ENCODE data around the gene DCP1B. TPM values are rescaled to one million over a fixed set of nuclear protein-coding genes. Genes with fewer than 3 reads are reported as not detected.

Gene DCP1B
- total RNA-seq, 8 experiments from 2014 or later: 12.7 to 24.5 (median 15.6) TPM

DNA sequence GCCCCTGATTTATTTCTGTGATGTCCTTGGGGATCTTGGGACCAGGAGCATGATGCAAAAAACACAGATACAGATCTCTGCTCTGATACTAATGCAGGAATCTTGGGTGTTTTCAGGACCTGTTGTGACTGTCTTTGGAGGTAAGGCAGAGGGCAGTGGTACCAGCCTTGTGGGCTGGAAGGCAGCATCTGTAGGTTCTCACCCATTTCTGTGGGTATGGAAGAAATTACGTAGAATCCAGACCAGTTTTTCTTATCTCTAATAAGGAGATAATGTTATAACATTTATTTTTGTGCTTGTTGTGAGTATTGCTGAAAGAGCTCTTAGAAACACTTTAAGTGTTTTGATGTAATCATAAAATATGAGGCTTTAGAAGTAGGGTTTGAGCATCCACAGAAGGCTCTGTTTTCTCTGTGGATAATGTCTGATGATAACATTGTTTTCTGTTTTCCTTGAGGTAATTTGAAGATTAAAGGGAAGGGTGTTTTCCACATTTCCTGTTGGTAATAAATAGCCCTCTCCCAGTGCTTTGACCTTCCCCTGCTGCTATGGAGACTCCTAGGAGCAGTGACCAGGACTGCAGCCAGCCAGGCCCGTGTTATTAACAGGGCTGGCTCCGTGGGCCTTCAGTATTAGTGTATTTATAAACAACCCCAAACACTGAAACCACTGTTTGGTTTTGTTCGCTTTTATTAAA lies 9.4 kb upstream of the DCP1B start:
- peaks cover 40 to 43% of the 10 kb centered on the region in 2 donors for H3K4me1 ChIP-seq (replicated peaks in 1 of 2)
- 0 to 59% (median 29%) methylated on average over 1 to 4 of the region's 4 CpGs for WGBS, 10 experiments
- ATAC-seq (replicated peaks in 6 of 8): peak in 7 of 8 experiments; percentile 70 to 94 (median 76)
- no peak overlapping the region for H3K4me3 ChIP-seq
- in situ Hi-C loops (cut with MboI; ENCODE audit: low pct_unique_long_range_greater_than_20kb in 2 of 9, low sequenced_read_pairs in 9 of 9, unreplicated experiment in 9 of 9): no loop called here
- peak overlapping the region in 1 of 2 donors; percentile 9 for H3K27ac ChIP-seq

- in situ Hi-C loops (cut with MboI; ENCODE audit: low pct_unique_long_range_greater_than_20kb in 2 of 9, low sequenced_read_pairs in 9 of 9, unreplicated experiment in 9 of 9): no loop called here
- WGBS, 10 experiments: 17 to 100% (median 48%) methylated on average over 1 to 2 of the region's 3 CpGs; no CpG with 5 or more reads in 5 of the 10 experiments
- no peak overlapping the region for H3K27ac ChIP-seq
Measured at GRCh38 chr12:2013086-2013485, 8.8 kb upstream of the DCP1B start.

GRCh38 chr12:2011643-2012607 lies 7.7 kb upstream of the DCP1B start:
- peak in 1 of 8 experiments; percentile 19 for ATAC-seq (replicated peaks in 6 of 8)
- WGBS, 10 experiments: 39 to 100% (median 78%) methylated on average over 1 to 7 of the region's 7 CpGs
- in situ Hi-C loops (cut with MboI; ENCODE audit: low pct_unique_long_range_greater_than_20kb in 2 of 9, low sequenced_read_pairs in 9 of 9, unreplicated experiment in 9 of 9): no loop called here
- Histone ChIP-seq H3K4me3 (no peak overlapping the region), H3K27ac (no peak overlapping the region), H3K4me1 (replicated peaks in 1 of 2) (peaks cover 28 to 30% of the 10 kb centered on the region in 2 donors)

More at GRCh38 chr12:2013086-2013485, 8.8 kb upstream of the DCP1B start:
- no peak overlapping the region for H3K4me3 ChIP-seq
- peaks cover 36 to 38% of the 10 kb centered on the region in 2 donors for H3K4me1 ChIP-seq (replicated peaks in 1 of 2)
- peak in 6 of 8 experiments; percentile 24 to 88 (median 72) for ATAC-seq (replicated peaks in 6 of 8)

- H3K4me3 ChIP-seq: no peak overlapping the region
- in situ Hi-C loops (cut with MboI; ENCODE audit: low pct_unique_long_range_greater_than_20kb in 2 of 9, low sequenced_read_pairs in 9 of 9, unreplicated experiment in 9 of 9): no loop called here
- no peak overlapping the region for H3K27ac ChIP-seq
- peaks cover 35 to 39% of the 10 kb centered on the region in 2 donors for H3K4me1 ChIP-seq (replicated peaks in 1 of 2)
- ATAC-seq (replicated peaks in 6 of 8): no peak
- WGBS, 10 experiments: 44 to 100% (median 75%) methylated on average over 1 of the region's 1 CpG; no CpG with 5 or more reads in 2 of the 10 experiments
Measured at GRCh38 chr12:2009623-2010022, 5.4 kb upstream of the DCP1B start.

DNA sequence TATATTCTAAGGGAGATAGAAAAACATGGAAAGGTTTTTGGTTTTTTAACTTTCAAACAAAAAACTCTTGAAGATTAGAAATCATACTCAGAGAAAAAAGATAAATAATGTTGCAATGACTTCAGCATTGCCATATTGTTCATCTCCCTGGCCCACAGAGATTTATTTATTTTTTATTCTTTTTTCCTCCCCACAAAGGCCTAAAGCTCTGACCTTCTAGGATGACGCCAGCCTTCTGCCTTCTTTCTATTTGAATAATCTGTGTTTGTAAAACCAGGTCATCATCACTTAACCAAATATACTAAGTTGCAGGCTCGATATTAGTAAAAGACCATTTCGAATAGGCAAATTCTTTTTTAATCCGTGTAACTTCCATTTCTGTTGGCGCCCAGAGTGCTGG lies 4.4 kb upstream of the DCP1B start:
- in situ Hi-C loops (cut with MboI; ENCODE audit: low pct_unique_long_range_greater_than_20kb in 2 of 9, low sequenced_read_pairs in 9 of 9, unreplicated experiment in 9 of 9): no loop called here
- Histone ChIP-seq H3K4me1 (replicated peaks in 1 of 2) (peaks cover 26 to 30% of the 10 kb centered on the region in 2 donors), H3K27ac (no peak overlapping the region), H3K4me3 (no peak overlapping the region)
- WGBS, 10 experiments: 71 to 100% (median 85%) methylated on average over 2 to 5 of the region's 5 CpGs
- ATAC-seq (replicated peaks in 6 of 8): no peak

- in situ Hi-C loops (cut with MboI; ENCODE audit: low pct_unique_long_range_greater_than_20kb in 2 of 9, low sequenced_read_pairs in 9 of 9, unreplicated experiment in 9 of 9): no loop called here
- H3K4me1 ChIP-seq (replicated peaks in 1 of 2): peaks cover 14 to 23% of the 10 kb centered on the region in 2 donors
- H3K4me3 ChIP-seq: peak overlapping the region; percentile 73 to 98 (median 93)
- ATAC-seq (replicated peaks in 6 of 8): peak in 5 of 8 experiments; percentile 5 to 37 (median 35)
- H3K27ac ChIP-seq: peak overlapping the region; percentile 89 to 94
- 0 to 2% (median 0%) methylated on average over 2 to 10 of the region's 13 CpGs for WGBS, 10 experiments
Measured at GRCh38 chr12:2003676-2004112, 563 bp downstream of the DCP1B start.

DNA sequence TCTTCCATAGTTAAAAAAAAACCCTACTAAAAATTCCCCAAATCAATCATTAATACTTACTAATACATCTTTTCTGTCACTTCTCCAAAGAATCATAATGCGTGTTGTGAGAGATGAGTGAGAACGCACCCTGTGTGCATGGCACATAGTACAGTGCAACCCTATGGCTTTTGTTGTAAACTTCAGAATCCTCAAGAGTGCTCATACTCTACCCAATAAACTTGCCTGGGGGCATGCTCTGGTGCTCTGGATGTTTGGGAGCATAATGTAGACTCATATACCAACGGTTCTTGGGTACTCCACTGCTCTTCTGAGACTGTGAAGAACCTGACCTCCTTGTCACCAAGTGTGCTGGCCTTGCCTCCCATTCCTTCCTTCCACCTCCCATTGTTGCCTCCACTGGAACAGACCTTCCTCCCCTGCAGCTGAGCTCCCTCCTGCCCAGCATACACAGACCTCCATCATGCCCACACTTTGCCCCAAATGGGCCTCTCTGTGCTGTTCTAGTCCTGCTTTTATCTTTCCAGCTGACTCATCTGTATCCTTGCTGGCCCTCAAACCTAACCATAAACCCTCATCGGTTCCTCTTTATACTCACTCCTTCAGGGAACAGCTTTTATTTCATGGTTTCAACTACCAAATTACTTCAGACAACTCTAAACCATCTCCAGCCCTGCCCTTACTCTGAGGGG lies 8.9 kb downstream of the DCP1B start:
- Histone ChIP-seq H3K4me3 (no peak overlapping the region), H3K27ac (no peak overlapping the region), H3K4me1 (replicated peaks in 1 of 2) (peaks cover 7 to 11% of the 10 kb centered on the region in 2 donors)
- WGBS, 10 experiments: 87 to 100% (median 94%) methylated on average over 1 to 4 of the region's 4 CpGs
- in situ Hi-C loops (cut with MboI; ENCODE audit: low pct_unique_long_range_greater_than_20kb in 2 of 9, low sequenced_read_pairs in 9 of 9, unreplicated experiment in 9 of 9): no loop called here
- no peak for ATAC-seq (replicated peaks in 6 of 8)

GRCh38 chr12:1994429-1995143 lies 9.7 kb downstream of the DCP1B start:
- Histone ChIP-seq H3K27ac (no peak overlapping the region), H3K4me1 (replicated peaks in 1 of 2) (peaks cover 7 to 11% of the 10 kb centered on the region in 2 donors), H3K4me3 (no peak overlapping the region)
- ATAC-seq (replicated peaks in 6 of 8): peak in 1 of 8 experiments; percentile 23
- in situ Hi-C loops (cut with MboI; ENCODE audit: low pct_unique_long_range_greater_than_20kb in 2 of 9, low sequenced_read_pairs in 9 of 9, unreplicated experiment in 9 of 9): no loop called here
- 71 to 100% (median 83%) methylated on average over 1 of the region's 1 CpG; no CpG with 5 or more reads in 5 of the 10 experiments for WGBS, 10 experiments

DNA sequence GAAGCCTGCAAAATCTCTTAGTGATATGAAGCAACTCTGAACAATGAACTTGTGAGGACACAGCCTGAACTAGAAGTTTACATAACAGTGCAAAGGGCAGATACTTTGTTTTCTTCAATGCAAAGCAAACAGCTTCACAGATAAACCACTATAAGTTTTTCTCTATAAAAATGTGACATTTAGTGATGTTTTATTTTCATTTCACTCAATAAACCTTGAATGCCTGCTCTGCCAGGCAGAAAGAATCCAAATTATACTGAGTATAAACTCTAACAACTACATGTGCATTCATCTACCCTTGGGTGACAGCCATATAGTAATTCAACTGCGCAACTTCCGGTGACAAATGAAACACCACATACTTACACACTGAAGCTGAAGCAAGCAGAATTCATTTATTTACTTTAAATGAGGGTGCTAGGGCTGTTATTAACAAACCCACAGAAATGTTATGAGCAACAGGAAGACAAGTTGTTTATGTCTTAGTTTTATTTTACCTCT lies 10.3 kb downstream of the DCP1B start:
- ATAC-seq (replicated peaks in 6 of 8): peak in 2 of 8 experiments; percentile 47 to 78
- WGBS, 10 experiments: 0 to 100% (median 78%) methylated on average over 1 to 2 of the region's 2 CpGs; no CpG with 5 or more reads in 2 of the 10 experiments
- Histone ChIP-seq H3K4me3 (no peak overlapping the region), H3K4me1 (replicated peaks in 1 of 2) (peaks cover 7 to 11% of the 10 kb centered on the region in 2 donors), H3K27ac (no peak overlapping the region)
- in situ Hi-C loops (cut with MboI; ENCODE audit: low pct_unique_long_range_greater_than_20kb in 2 of 9, low sequenced_read_pairs in 9 of 9, unreplicated experiment in 9 of 9): no loop called here

GRCh38 chr12:1993341-1993740 lies 10.9 kb downstream of the DCP1B start:
- 0 to 83% (median 60%) methylated on average over 1 to 2 of the region's 2 CpGs; no CpG with 5 or more reads in 3 of the 10 experiments for WGBS, 10 experiments
- Histone ChIP-seq H3K27ac (no peak overlapping the region), H3K4me3 (no peak overlapping the region), H3K4me1 (replicated peaks in 1 of 2) (peaks cover 7 to 11% of the 10 kb centered on the region in 2 donors)
- ATAC-seq (replicated peaks in 6 of 8): peak in 4 of 8 experiments; percentile 24 to 81 (median 65)
- in situ Hi-C loops (cut with MboI; ENCODE audit: low pct_unique_long_range_greater_than_20kb in 2 of 9, low sequenced_read_pairs in 9 of 9, unreplicated experiment in 9 of 9): no loop called here

GRCh38 chr12:1992732-1993131 lies 11.5 kb downstream of the DCP1B start:
- WGBS, 10 experiments: 85 to 100% (median 91%) methylated on average over 1 to 3 of the region's 3 CpGs
- H3K27ac ChIP-seq: no peak overlapping the region

DNA sequence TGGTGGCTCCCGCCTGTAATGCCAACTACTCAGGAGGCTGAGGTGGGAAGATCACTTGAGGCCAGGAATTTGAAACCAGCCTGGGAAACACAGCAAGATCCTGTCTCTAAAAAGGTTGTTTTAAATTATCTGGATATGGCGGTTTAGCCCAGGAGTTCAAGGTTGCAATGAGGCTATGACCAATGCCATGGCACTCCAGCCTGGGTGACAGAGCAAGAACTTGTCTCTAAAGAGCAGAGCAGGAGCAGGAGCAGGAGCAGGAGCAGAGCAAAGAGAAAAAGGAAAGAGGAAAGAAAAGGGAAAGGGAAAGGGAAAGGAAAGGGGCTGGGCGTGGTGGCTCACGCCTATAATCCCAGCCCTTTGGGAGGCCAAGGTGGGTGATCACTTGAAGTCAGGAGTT lies 15.1 kb downstream of the DCP1B start:
- in situ Hi-C loops (cut with MboI; ENCODE audit: low pct_unique_long_range_greater_than_20kb in 2 of 9, low sequenced_read_pairs in 9 of 9, unreplicated experiment in 9 of 9): no loop called here
- WGBS, 10 experiments: 90 to 100% (median 95%) methylated on average over 1 to 4 of the region's 4 CpGs; no CpG with 5 or more reads in 3 of the 10 experiments

More at GRCh38 chr12:1992732-1993131, 11.5 kb downstream of the DCP1B start:
- H3K4me3 ChIP-seq: no peak overlapping the region
- in situ Hi-C loops (cut with MboI; ENCODE audit: low pct_unique_long_range_greater_than_20kb in 2 of 9, low sequenced_read_pairs in 9 of 9, unreplicated experiment in 9 of 9): no loop called here
- no peak for ATAC-seq (replicated peaks in 6 of 8)
- peaks cover 7 to 11% of the 10 kb centered on the region in 2 donors for H3K4me1 ChIP-seq (replicated peaks in 1 of 2)

More for the DNA sequence above, 15.1 kb downstream of the DCP1B start:
- Histone ChIP-seq H3K4me3 (no peak overlapping the region), H3K27ac (no peak overlapping the region), H3K4me1 (replicated peaks in 1 of 2) (peaks cover 2 to 3% of the 10 kb centered on the region in 2 donors)
- no peak for ATAC-seq (replicated peaks in 6 of 8)

All from motor neuron (in vitro differentiated cells).